Measurements from ENCODE around the gene KIFC3. TPM values are rescaled to one million over a fixed set of nuclear protein-coding genes. Genes with fewer than 3 reads are reported as not detected.
"Not testable (repeated sequence)": the region's sequence is repeated elsewhere in the genome, so short reads cannot be mapped to it uniquely, and the experiment has no call there.

Gene KIFC3
- total RNA-seq, 5 donors from 2014 or later (not counting 1 experiment from before 2014, with no cell fraction given): 0.78 to 4.1 (median 2.7) TPM

- Mint-ChIP-seq H3K27me3 (peaks cover 0 to 4% of the 10 kb centered on the region in 2 donors), H3K36me3 (no peaks in the 10 kb centered on the region), H3K9me3 (no peaks in the 10 kb centered on the region), H3K27ac (no peak overlapping the region), H3K4me3 (no peak overlapping the region), H3K4me1 (no peaks in the 10 kb centered on the region)
- no peak for ATAC-seq (replicated peaks in 1 of 4)
- DNase-seq: no peak
- no peaks in the 10 kb centered on the region for H3K9me3 ChIP-seq
- POLR2A ChIA-PET: no interaction called here
- no peak overlapping the region for H3K27ac ChIP-seq (ENCODE audit: low read length)
- CTCF ChIA-PET: interaction anchor here in 1 of 2 donors (0.5 kb wide), 1 partner anchor 13 kb away, joined by 6 read pairs; no protein-coding TSS in a partner anchor
- peaks cover 0 to 32% of the 10 kb centered on the region in 2 experiments for H3K27me3 ChIP-seq (replicated peaks in 1 of 2; ENCODE audit: control insufficient read depth in 2 of 2, extremely low read depth in 1 of 2, insufficient read depth in 2 of 2, low read length in 1 of 2)
- H3K4me1 ChIP-seq (ENCODE audit: control insufficient read depth in 1 of 2, extremely low read depth in 1 of 2, insufficient read depth in 2 of 2, low read length in 2 of 2): no peaks in the 10 kb centered on the region
- H3K36me3 ChIP-seq (ENCODE audit: control insufficient read depth in 2 of 2, extremely low read depth in 1 of 2, insufficient read depth in 1 of 2, low read length in 1 of 2): no peaks in the 10 kb centered on the region
- no peak overlapping the region for H3K4me3 ChIP-seq (ENCODE audit: control insufficient read depth in 1 of 2, extremely low read depth in 1 of 2, low read length in 1 of 2)
- WGBS (ENCODE audit: insufficient coverage): 87% methylated on average over 6 of the region's 17 CpGs
These were observed 80.7 kb downstream of the KIFC3 start for GRCh38 chr16:57721356-57722209.

DNA sequence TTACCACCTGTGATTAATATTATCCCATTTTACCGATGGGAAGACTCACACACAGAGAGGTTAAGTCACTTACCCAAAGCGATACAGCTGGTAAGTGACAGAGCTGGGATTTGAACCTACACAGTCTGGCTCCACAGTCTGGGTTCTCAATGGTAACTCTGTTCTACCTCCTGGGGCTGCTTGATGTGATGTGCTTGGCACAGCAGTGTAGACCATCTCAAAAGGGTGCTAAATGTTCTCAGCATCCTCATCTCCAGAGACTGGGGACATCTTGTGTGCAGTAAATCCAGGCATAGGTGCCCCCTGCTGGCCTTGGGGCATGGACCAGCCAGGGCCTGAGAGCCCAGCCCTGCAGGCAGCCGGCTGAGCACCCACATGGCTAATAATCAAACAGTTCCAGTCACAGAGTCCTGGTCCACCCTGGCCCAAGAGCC is 82.1 kb downstream of the KIFC3 start:
- H3K4me3 Mint-ChIP-seq: no peak overlapping the region
- DNase-seq: peak in 28 of 35 experiments; percentile 16 to 62 (median 36)

GRCh38 chr16:57714047-57714446 is 88.2 kb downstream of the KIFC3 start:
- H3K4me1 Mint-ChIP-seq: no peaks in the 10 kb centered on the region
- ATAC-seq (replicated peaks in 1 of 4) (no peak), DNase-seq (no peak)
- no peaks in the 10 kb centered on the region for H3K9me3 Mint-ChIP-seq
- no peaks in the 10 kb centered on the region for H3K4me1 ChIP-seq (ENCODE audit: control insufficient read depth in 1 of 2, extremely low read depth in 1 of 2, insufficient read depth in 2 of 2, low read length in 2 of 2)
- POLR2A ChIA-PET: no interaction called here
- no peaks in the 10 kb centered on the region for H3K36me3 Mint-ChIP-seq
- H3K36me3 ChIP-seq (ENCODE audit: control insufficient read depth in 2 of 2, extremely low read depth in 1 of 2, insufficient read depth in 1 of 2, low read length in 1 of 2): no peaks in the 10 kb centered on the region
- H3K27me3 ChIP-seq (replicated peaks in 1 of 2; ENCODE audit: control insufficient read depth in 2 of 2, extremely low read depth in 1 of 2, insufficient read depth in 2 of 2, low read length in 1 of 2): peaks cover 0 to 15% of the 10 kb centered on the region in 2 experiments
- WGBS (ENCODE audit: insufficient coverage): no CpG with 5 or more reads among the region's 6 CpGs
- CTCF ChIA-PET: no interaction called here
- no peak overlapping the region for H3K4me3 ChIP-seq (ENCODE audit: control insufficient read depth in 1 of 2, extremely low read depth in 1 of 2, low read length in 1 of 2)
- no peaks in the 10 kb centered on the region for H3K9me3 ChIP-seq
- H3K4me3 Mint-ChIP-seq: no peak overlapping the region
- H3K27me3 Mint-ChIP-seq: peaks cover 0 to 2% of the 10 kb centered on the region in 2 donors
- no peak overlapping the region for H3K27ac ChIP-seq (ENCODE audit: low read length)
- no peak overlapping the region for H3K27ac Mint-ChIP-seq

More for the DNA sequence above, 82.1 kb downstream of the KIFC3 start:
- peaks cover 0 to 28% of the 10 kb centered on the region in 2 experiments for H3K27me3 ChIP-seq (replicated peaks in 1 of 2; ENCODE audit: control insufficient read depth in 2 of 2, extremely low read depth in 1 of 2, insufficient read depth in 2 of 2, low read length in 1 of 2)
- POLR2A ChIA-PET: interaction anchor here in 1 of 2 donors (0.5 kb wide), 1 partner anchor 15 kb away, joined by 3 read pairs; no protein-coding TSS in a partner anchor
- H3K27ac ChIP-seq (ENCODE audit: low read length): no peak overlapping the region
- peaks cover 0 to 4% of the 10 kb centered on the region in 2 donors for H3K27me3 Mint-ChIP-seq
- H3K4me1 ChIP-seq (ENCODE audit: control insufficient read depth in 1 of 2, extremely low read depth in 1 of 2, insufficient read depth in 2 of 2, low read length in 2 of 2): no peaks in the 10 kb centered on the region
- H3K27ac Mint-ChIP-seq: no peak overlapping the region
- H3K36me3 ChIP-seq (ENCODE audit: control insufficient read depth in 2 of 2, extremely low read depth in 1 of 2, insufficient read depth in 1 of 2, low read length in 1 of 2): no peaks in the 10 kb centered on the region
- H3K4me3 ChIP-seq (ENCODE audit: control insufficient read depth in 1 of 2, extremely low read depth in 1 of 2, low read length in 1 of 2): no peak overlapping the region
- peak in 3 of 4 experiments; percentile 38 to 65 (median 63) for ATAC-seq (replicated peaks in 1 of 4)
- CTCF ChIA-PET: interaction anchor here in 1 of 2 donors (1.0 kb wide), 1 partner anchor 134 kb away, joined by 3 read pairs; no protein-coding TSS in a partner anchor
- H3K9me3 ChIP-seq: no peaks in the 10 kb centered on the region
- 72% methylated on average over 2 of the region's 3 CpGs for WGBS (ENCODE audit: insufficient coverage)
- no peaks in the 10 kb centered on the region for H3K36me3 Mint-ChIP-seq
- H3K4me1 Mint-ChIP-seq: no peaks in the 10 kb centered on the region
- no peaks in the 10 kb centered on the region for H3K9me3 Mint-ChIP-seq

DNA sequence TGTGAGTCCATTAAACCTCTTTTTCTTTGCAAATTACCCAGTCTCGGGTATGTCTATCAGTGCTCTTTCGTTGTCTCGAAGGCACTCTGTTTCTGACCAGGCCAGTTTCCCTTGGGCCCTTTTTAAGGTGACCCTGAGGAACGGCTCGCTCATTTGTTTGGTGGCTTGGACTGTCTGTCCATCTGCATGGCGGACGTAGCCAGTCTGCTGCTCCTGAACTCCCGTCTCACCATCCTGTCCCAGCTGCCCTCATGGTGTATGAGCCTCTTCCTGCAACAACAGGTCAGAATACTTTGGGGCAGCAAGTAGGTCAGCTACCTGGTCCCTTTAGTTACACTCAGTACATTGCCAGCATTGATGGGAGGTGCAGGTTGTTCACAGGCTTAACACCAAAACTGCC is 88.7 kb downstream of the KIFC3 start:
- POLR2A ChIA-PET: no interaction called here
- WGBS (ENCODE audit: insufficient coverage): 90% methylated on average over 8 of the region's 8 CpGs
- CTCF ChIA-PET: no interaction called here

DNA sequence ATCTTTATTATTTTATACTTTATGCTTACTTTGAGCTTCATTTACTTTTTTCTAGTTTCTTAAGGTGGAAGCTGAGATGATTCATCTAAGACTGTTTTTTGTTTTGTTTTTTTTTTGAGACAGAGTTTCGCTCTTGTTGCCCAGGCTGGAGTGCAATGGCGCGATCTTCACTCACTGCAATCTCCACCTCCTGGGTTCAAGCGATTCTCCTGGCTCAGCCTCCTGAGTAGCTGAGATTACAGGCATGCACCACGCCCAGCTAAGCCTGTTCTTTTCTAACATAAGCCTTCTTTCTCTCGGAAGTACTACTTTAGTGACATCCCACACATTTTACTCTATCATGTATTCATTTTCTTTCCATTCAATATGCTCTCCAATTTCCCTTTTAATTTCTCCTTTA is 89.7 kb downstream of the KIFC3 start:
- H3K4me3 Mint-ChIP-seq; H3K4me1 ChIP-seq (ENCODE audit: control insufficient read depth in 1 of 2, extremely low read depth in 1 of 2, insufficient read depth in 2 of 2, low read length in 2 of 2); DNase-seq; ATAC-seq (replicated peaks in 1 of 4); H3K27me3 ChIP-seq (replicated peaks in 1 of 2; ENCODE audit: control insufficient read depth in 2 of 2, extremely low read depth in 1 of 2, insufficient read depth in 2 of 2, low read length in 1 of 2); H3K27ac ChIP-seq (ENCODE audit: low read length); H3K27ac Mint-ChIP-seq; H3K36me3 ChIP-seq (ENCODE audit: control insufficient read depth in 2 of 2, extremely low read depth in 1 of 2, insufficient read depth in 1 of 2, low read length in 1 of 2); H3K4me3 ChIP-seq (ENCODE audit: control insufficient read depth in 1 of 2, extremely low read depth in 1 of 2, low read length in 1 of 2); H3K36me3 Mint-ChIP-seq; H3K4me1 Mint-ChIP-seq; POLR2A ChIA-PET; H3K9me3 ChIP-seq; H3K27me3 Mint-ChIP-seq; H3K9me3 Mint-ChIP-seq: not testable (repeated sequence)
- 71% methylated on average over 2 of the region's 6 CpGs for WGBS (ENCODE audit: insufficient coverage)
- CTCF ChIA-PET: interaction anchor here in 1 of 2 donors (1.0 kb wide), 1 partner anchor 23 kb away, joined by 6 read pairs; no protein-coding TSS in a partner anchor

More for the DNA sequence above, 88.7 kb downstream of the KIFC3 start:
- no peaks in the 10 kb centered on the region for H3K36me3 Mint-ChIP-seq
- DNase-seq (no peak), ATAC-seq (replicated peaks in 1 of 4) (no peak)
- H3K27ac Mint-ChIP-seq: no peak overlapping the region
- no peaks in the 10 kb centered on the region for H3K4me1 ChIP-seq (ENCODE audit: control insufficient read depth in 1 of 2, extremely low read depth in 1 of 2, insufficient read depth in 2 of 2, low read length in 2 of 2)
- no peaks in the 10 kb centered on the region for H3K4me1 Mint-ChIP-seq
- no peaks in the 10 kb centered on the region for H3K36me3 ChIP-seq (ENCODE audit: control insufficient read depth in 2 of 2, extremely low read depth in 1 of 2, insufficient read depth in 1 of 2, low read length in 1 of 2)
- H3K27me3 Mint-ChIP-seq: peaks cover 0 to 2% of the 10 kb centered on the region in 2 donors
- H3K27me3 ChIP-seq (replicated peaks in 1 of 2; ENCODE audit: control insufficient read depth in 2 of 2, extremely low read depth in 1 of 2, insufficient read depth in 2 of 2, low read length in 1 of 2): peaks cover 0 to 11% of the 10 kb centered on the region in 2 experiments
- no peaks in the 10 kb centered on the region for H3K9me3 ChIP-seq
- no peak overlapping the region for H3K4me3 Mint-ChIP-seq
- H3K27ac ChIP-seq (ENCODE audit: low read length): no peak overlapping the region
- H3K9me3 Mint-ChIP-seq: no peaks in the 10 kb centered on the region
- no peak overlapping the region for H3K4me3 ChIP-seq (ENCODE audit: control insufficient read depth in 1 of 2, extremely low read depth in 1 of 2, low read length in 1 of 2)

DNA sequence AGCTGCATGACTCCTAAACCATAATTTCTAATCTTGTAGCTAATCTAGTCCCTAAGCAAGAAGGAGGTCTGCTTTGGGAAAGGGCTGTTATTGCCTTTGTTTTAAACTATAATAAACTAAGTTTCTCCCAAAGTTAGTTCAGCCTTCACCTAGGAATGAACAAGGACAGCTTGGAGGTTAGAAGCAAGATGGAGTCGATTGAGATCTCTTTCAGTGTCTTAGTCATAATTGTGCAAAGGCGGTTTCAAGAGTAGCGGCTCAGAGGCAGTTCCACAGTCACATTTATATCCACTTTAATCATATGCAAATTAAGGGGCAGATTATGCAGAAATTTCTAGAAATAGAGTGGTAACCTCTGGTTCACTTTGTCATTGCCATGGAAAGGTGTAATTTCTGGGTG is 90.3 kb downstream of the KIFC3 start:
- H3K9me3 ChIP-seq: no peaks in the 10 kb centered on the region
- H3K27ac Mint-ChIP-seq: no peak overlapping the region
- no peaks in the 10 kb centered on the region for H3K4me1 ChIP-seq (ENCODE audit: control insufficient read depth in 1 of 2, extremely low read depth in 1 of 2, insufficient read depth in 2 of 2, low read length in 2 of 2)
- no peak for ATAC-seq (replicated peaks in 1 of 4)
- H3K9me3 Mint-ChIP-seq: no peaks in the 10 kb centered on the region
- WGBS (ENCODE audit: insufficient coverage): no CpG with 5 or more reads among the region's 3 CpGs
- no peak overlapping the region for H3K27ac ChIP-seq (ENCODE audit: low read length)
- no peak overlapping the region for H3K4me3 ChIP-seq (ENCODE audit: control insufficient read depth in 1 of 2, extremely low read depth in 1 of 2, low read length in 1 of 2)
- H3K4me3 Mint-ChIP-seq: no peak overlapping the region
- ChIA-PET POLR2A (no interaction called here), CTCF (interaction anchor here in 1 of 2 donors (1.0 kb wide), 1 partner anchor 23 kb away, joined by 6 read pairs; no protein-coding TSS in a partner anchor)
- peaks cover 0 to 10% of the 10 kb centered on the region in 2 experiments for H3K27me3 ChIP-seq (replicated peaks in 1 of 2; ENCODE audit: control insufficient read depth in 2 of 2, extremely low read depth in 1 of 2, insufficient read depth in 2 of 2, low read length in 1 of 2)
- H3K27me3 Mint-ChIP-seq: peaks cover under 1 to 2% of the 10 kb centered on the region in 2 donors
- H3K4me1 Mint-ChIP-seq: no peaks in the 10 kb centered on the region
- no peaks in the 10 kb centered on the region for H3K36me3 Mint-ChIP-seq
- no peak for DNase-seq
- H3K36me3 ChIP-seq (ENCODE audit: control insufficient read depth in 2 of 2, extremely low read depth in 1 of 2, insufficient read depth in 1 of 2, low read length in 1 of 2): no peaks in the 10 kb centered on the region

All from T-cell (primary cell).